ENCODE measurements around the gene AGTR1. TPM values are rescaled to one million over a fixed set of nuclear protein-coding genes. Genes with fewer than 3 reads are reported as not detected.
A peak's percentile ranks its signal among the peaks of the same experiment; 100 is the strongest.

AGTR1 gene
- polyA plus RNA-seq, 3 donors = not detected

DNA sequence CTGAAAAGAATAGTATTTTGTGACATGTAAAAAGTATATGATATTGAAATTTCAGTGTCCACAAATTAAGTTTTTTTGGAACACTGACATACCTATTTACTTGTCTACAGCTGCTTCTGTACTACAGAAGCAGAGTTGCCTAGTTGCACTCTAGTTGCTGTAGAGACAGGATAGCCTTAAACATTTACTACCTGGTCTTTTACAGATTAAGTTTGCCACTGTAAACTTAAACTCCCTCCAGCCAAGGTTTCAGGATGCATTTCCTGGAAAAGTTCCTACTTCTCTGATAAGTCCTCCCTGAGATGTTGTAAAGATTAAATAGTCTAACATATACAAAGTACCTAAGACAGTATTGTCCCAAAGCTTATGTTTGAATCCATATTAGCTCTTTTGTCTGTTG lies 17.4 kb upstream of the AGTR1 start:
- H3K4me3 ChIP-seq (replicated peaks in 1 of 3; ENCODE audit: low read depth in 2 of 3, low read length in 3 of 3) = no peak overlapping the region
- no peak overlapping the region for H3K27ac ChIP-seq (ENCODE audit: low read depth in 1 of 2, low read length in 2 of 2)
- H3K4me3 Mint-ChIP-seq = no peak overlapping the region
- no peaks in the 10 kb centered on the region for H3K9me3 ChIP-seq (replicated peaks in 1 of 2; ENCODE audit: control insufficient read depth in 1 of 2, insufficient read depth in 1 of 2, low read length in 2 of 2)
- H3K9ac ChIP-seq (ENCODE audit: insufficient read depth, low read length, poor library complexity, severe bottlenecking) = no peak overlapping the region
- H3K27me3 Mint-ChIP-seq (ENCODE audit: low read depth in 3 of 3) = peaks cover 2 to 4% (median 3%) of the 10 kb centered on the region in 3 donors
- H3K79me2 ChIP-seq (ENCODE audit: insufficient read depth, low read length) = no peaks in the 10 kb centered on the region
- H3K36me3 ChIP-seq (replicated peaks in 1 of 2; ENCODE audit: control insufficient read depth in 1 of 2, insufficient read depth in 2 of 2, low read length in 2 of 2) = no peaks in the 10 kb centered on the region
- H3K4me1 ChIP-seq (ENCODE audit: control insufficient read depth in 1 of 2, insufficient read depth in 2 of 2, low read length in 2 of 2) = no peaks in the 10 kb centered on the region
- no peaks in the 10 kb centered on the region for H3K4me1 Mint-ChIP-seq
- no peak for TF ChIP-seq CTCF (IDR thresholded peaks at IDR 0.05)
- H3K4me2 ChIP-seq (replicated peaks; ENCODE audit: extremely low read depth, low read length, poor library complexity, severe bottlenecking) = no peak overlapping the region
- H3K36me3 Mint-ChIP-seq = no peaks in the 10 kb centered on the region
- no peaks in the 10 kb centered on the region for H4K20me1 ChIP-seq (ENCODE audit: insufficient read depth, low read length)
- DNase-seq = no peak
- H2AFZ ChIP-seq (ENCODE audit: insufficient read depth, low read depth, low read length, poor library complexity, severe bottlenecking) = no peak overlapping the region
- H3K9me3 Mint-ChIP-seq = no peaks in the 10 kb centered on the region
- H3K27me3 ChIP-seq (ENCODE audit: control insufficient read depth in 2 of 2, insufficient read depth in 2 of 2, low read length in 2 of 2) = peaks cover 2 to 5% of the 10 kb centered on the region in 2 donors
- intact Hi-C loops (cut with micrococcal nuclease) = no loop called here
- no peak overlapping the region for H3K27ac Mint-ChIP-seq

GRCh38 chr3:148681080-148681479 lies 16.6 kb upstream of the AGTR1 start:
- H3K27ac ChIP-seq (ENCODE audit: low read depth in 1 of 2, low read length in 2 of 2) = no peak overlapping the region
- no peak overlapping the region for H3K27ac Mint-ChIP-seq
- H3K4me3 Mint-ChIP-seq = peak overlapping the region in 1 of 2 donors; percentile 5
- no peak overlapping the region for H3K4me2 ChIP-seq (replicated peaks; ENCODE audit: extremely low read depth, low read length, poor library complexity, severe bottlenecking)
- WGBS (ENCODE audit: insufficient coverage) = 100% methylated on average over 1 of the region's 1 CpG
- H3K4me3 ChIP-seq (replicated peaks in 1 of 3; ENCODE audit: low read depth in 2 of 3, low read length in 3 of 3) = no peak overlapping the region
- H3K36me3 Mint-ChIP-seq = no peaks in the 10 kb centered on the region
- peaks cover 2 to 4% (median 3%) of the 10 kb centered on the region in 3 donors for H3K27me3 Mint-ChIP-seq (ENCODE audit: low read depth in 3 of 3)
- no peak overlapping the region for H3K9ac ChIP-seq (ENCODE audit: insufficient read depth, low read length, poor library complexity, severe bottlenecking)
- intact Hi-C loops (cut with micrococcal nuclease) = no loop called here
- H3K9me3 Mint-ChIP-seq = no peaks in the 10 kb centered on the region
- H3K79me2 ChIP-seq (ENCODE audit: insufficient read depth, low read length) = no peaks in the 10 kb centered on the region
- H3K36me3 ChIP-seq (replicated peaks in 1 of 2; ENCODE audit: control insufficient read depth in 1 of 2, insufficient read depth in 2 of 2, low read length in 2 of 2) = no peaks in the 10 kb centered on the region
- H3K9me3 ChIP-seq (replicated peaks in 1 of 2; ENCODE audit: control insufficient read depth in 1 of 2, insufficient read depth in 1 of 2, low read length in 2 of 2) = no peaks in the 10 kb centered on the region
- DNase-seq = no peak
- peaks cover 2 to 5% of the 10 kb centered on the region in 2 donors for H3K27me3 ChIP-seq (ENCODE audit: control insufficient read depth in 2 of 2, insufficient read depth in 2 of 2, low read length in 2 of 2)
- no peak overlapping the region for H2AFZ ChIP-seq (ENCODE audit: insufficient read depth, low read depth, low read length, poor library complexity, severe bottlenecking)
- TF ChIP-seq CTCF (IDR thresholded peaks at IDR 0.05) = no peak
- no peaks in the 10 kb centered on the region for H4K20me1 ChIP-seq (ENCODE audit: insufficient read depth, low read length)
- no peaks in the 10 kb centered on the region for H3K4me1 ChIP-seq (ENCODE audit: control insufficient read depth in 1 of 2, insufficient read depth in 2 of 2, low read length in 2 of 2)
- no peaks in the 10 kb centered on the region for H3K4me1 Mint-ChIP-seq
